T-cell (primary cell): ENCODE measurements around the gene PTPN2. TPM values are rescaled to one million over a fixed set of nuclear protein-coding genes. Genes with fewer than 3 reads are reported as not detected.

Experiments
- ATAC-seq, 4 experiments: fragments of 200-7000 bp in 3 of 4; fragments of 150-1000 bp in 1 of 4; cut with Tn5 transposase; replicated peaks in 1 of 4; 1 replicate in 3 of 4; 2 replicates in 1 of 4; pipeline ENCODE4 v1.10.0; 2021; ENCODE audit warnings: moderate library complexity in 3 of 4, mild to moderate bottlenecking in 2 of 4, moderate number of reproducible peaks in 1 of 4
- CTCF ChIA-PET, 2 donors: fragments of 300-600 bp; sonication (Branson Sonifier 250); formaldehyde crosslinking; loops; one replicate each; lab custom pipeline; 2022; ENCODE audit warnings: antibody characterized with exemption in 2 of 2; lab: Charles Lee
- POLR2A ChIA-PET, 2 donors: fragments of 300-600 bp; sonication (Branson Sonifier 250); formaldehyde crosslinking; loops; one replicate each; lab custom pipeline; 2022; ENCODE audit warnings: antibody characterized with exemption in 2 of 2; lab: Charles Lee
- DNase-seq, 35 experiments: peaks; one replicate each; pipeline versions ENCODE4 v3.0.0 to v3.0.0-alpha.2; 2013 to 2023
- H3K27ac ChIP-seq: one replicate; pipeline ENCODE4 v1.5.1; 2013; ENCODE audit warnings: low read length
- H3K27me3 ChIP-seq, 2 experiments: replicated peaks in 1 of 2; 1 replicate in 1 of 2; 2 replicates in 1 of 2; pipeline versions ENCODE4 v1.6.1 to v1.7.0; 2013; ENCODE audit warnings: low read length in 1 of 2, mixed read lengths in 1 of 2; ENCODE audit not compliant: control insufficient read depth in 2 of 2, insufficient read depth in 2 of 2; ENCODE audit errors: extremely low read depth in 1 of 2
- H3K36me3 ChIP-seq, 2 donors: 1 replicate in 1 of 2; 2 replicates in 1 of 2; pipeline versions ENCODE4 v1.6.1 to v1.7.0; 2013; ENCODE audit warnings: low read length in 1 of 2; ENCODE audit not compliant: control insufficient read depth in 2 of 2, insufficient read depth in 1 of 2; ENCODE audit errors: extremely low read depth in 1 of 2
- H3K4me1 ChIP-seq, 2 experiments: 1 replicate in 1 of 2; 2 replicates in 1 of 2; pipeline versions ENCODE4 v1.6.1 to v1.7.0; 2013; ENCODE audit warnings: low read length in 2 of 2, mixed read lengths in 1 of 2; ENCODE audit not compliant: insufficient read depth in 2 of 2, control insufficient read depth in 1 of 2; ENCODE audit errors: extremely low read depth in 1 of 2
- H3K4me3 ChIP-seq, 2 donors: 1 replicate in 1 of 2; 2 replicates in 1 of 2; pipeline versions ENCODE4 v1.5.1 to v1.7.0; 2013; ENCODE audit warnings: mild to moderate bottlenecking in 2 of 2, low read length in 1 of 2, moderate library complexity in 1 of 2; ENCODE audit not compliant: control insufficient read depth in 1 of 2; ENCODE audit errors: extremely low read depth in 1 of 2
- H3K9me3 ChIP-seq: 2 replicates; pipeline ENCODE4 v1.7.0; 2013
- H3K27ac Mint-ChIP-seq, 2 donors: one replicate each; pipeline ENCODE4 v1.8.0; 2020 to 2021; ENCODE audit warnings: mild to moderate bottlenecking in 2 of 2, mixed read lengths in 2 of 2
- H3K27me3 Mint-ChIP-seq, 2 donors: one replicate each; pipeline ENCODE4 v1.8.0; 2021 to 2022; ENCODE audit warnings: mixed read lengths in 2 of 2
- H3K36me3 Mint-ChIP-seq: one replicate; pipeline ENCODE4 v1.8.0; 2021; ENCODE audit warnings: mixed read lengths
- H3K4me1 Mint-ChIP-seq, 3 donors: one replicate each; pipeline ENCODE4 v1.8.0; 2020 to 2022; ENCODE audit warnings: mixed read lengths in 3 of 3, mild to moderate bottlenecking in 1 of 3
- H3K4me3 Mint-ChIP-seq, 3 donors: one replicate each; pipeline ENCODE4 v1.8.0; 2020 to 2022; ENCODE audit warnings: mild to moderate bottlenecking in 3 of 3, mixed read lengths in 3 of 3, moderate library complexity in 3 of 3
- H3K9me3 Mint-ChIP-seq, 3 donors: one replicate each; pipeline ENCODE4 v1.8.0; 2020 to 2022; ENCODE audit warnings: mixed read lengths in 3 of 3
- WGBS: methylation state at CpG from one replicate; pipeline ENCODE4 v1.1.5; 2013; ENCODE audit warnings: missing lambda C conversion rate; ENCODE audit not compliant: insufficient coverage; 5-methylcytosine and 5-hydroxymethylcytosine counted together
- total RNA-seq, 35 experiments: library from RNA in 6 of 35; stranded (reverse) in 6 of 35; fragments of 120-200 nt in 1 of 35; gene quantifications; one replicate each; pipeline versions ENCODE4 v1.2.1 to v1.2.4 and lab custom pipeline; 2013 to 2026

The PTPN2 gene
- total RNA-seq, 5 donors from 2014 or later (not counting 1 experiment from before 2014, with no cell fraction given): 44.8 to 78.4 (median 57.2) TPM

- Mint-ChIP-seq H3K27ac (no peak overlapping the region), H3K27me3 (no peaks in the 10 kb centered on the region), H3K4me1 (peaks cover 10 to 20% (median 19%) of the 10 kb centered on the region in 3 donors), H3K4me3 (no peak overlapping the region), H3K9me3 (no peaks in the 10 kb centered on the region), H3K36me3 (no peaks in the 10 kb centered on the region)
- Histone ChIP-seq H3K4me3 (no peak overlapping the region), H3K27ac (no peak overlapping the region), H3K4me1 (peaks cover 9 to 11% of the 10 kb centered on the region in 2 experiments), H3K27me3 (peaks cover 0 to 4% of the 10 kb centered on the region in 2 experiments), H3K9me3 (no peaks in the 10 kb centered on the region), H3K36me3 (no peaks in the 10 kb centered on the region)
- no peak for DNase-seq
- ChIA-PET CTCF (interaction anchor here (1.0 to 1.2 kb wide), 3 partner anchors 21 to 145 kb away, joined by 3 to 4 read pairs (median 3); no protein-coding TSS in a partner anchor), POLR2A (no interaction called here)
- no CpG with 5 or more reads among the region's 8 CpGs for WGBS
- no peak for ATAC-seq
Observed at GRCh38 chr18:12747530-12748315, 136.3 kb downstream of the PTPN2 start.

- CTCF ChIA-PET: interaction anchor here (0.9 to 4.2 kb wide), 3 partner anchors 146 to 190 kb away, joined by 3 to 24 read pairs (median 16); no protein-coding TSS in a partner anchor
Observed at GRCh38 chr18:12745095-12745795, 138.8 kb downstream of the PTPN2 start.

DNA sequence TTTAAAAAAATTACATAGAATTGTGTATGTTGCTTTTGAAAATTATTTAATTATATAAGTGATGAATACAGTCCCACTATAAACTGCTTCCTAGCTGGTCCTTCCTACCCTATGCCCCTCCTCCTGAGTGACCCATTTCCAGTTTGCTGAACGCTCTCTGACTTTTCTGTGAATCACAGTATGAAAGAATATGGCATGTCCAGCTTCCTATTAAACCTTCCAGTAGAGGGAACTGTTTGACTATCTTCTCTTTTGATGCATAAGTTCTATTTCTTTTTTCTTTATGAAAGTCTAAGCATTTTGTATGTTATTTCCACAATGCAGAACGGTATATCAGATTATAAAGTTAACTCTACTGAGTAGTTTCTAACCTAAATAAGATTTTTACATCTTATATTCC lies 139.9 kb downstream of the PTPN2 start:
- Mint-ChIP-seq H3K27me3 (no peaks in the 10 kb centered on the region), H3K36me3 (no peaks in the 10 kb centered on the region), H3K4me1 (peaks cover 0 to 2% (median 1%) of the 10 kb centered on the region in 3 donors), H3K27ac (no peak overlapping the region), H3K9me3 (no peaks in the 10 kb centered on the region), H3K4me3 (no peak overlapping the region)
- WGBS: no CpG with 5 or more reads among the region's 2 CpGs
- no peaks in the 10 kb centered on the region for H3K9me3 ChIP-seq
- H3K4me3 ChIP-seq: no peak overlapping the region
- peak in 1 of 4 experiments; percentile 47 for ATAC-seq
- no peaks in the 10 kb centered on the region for H3K36me3 ChIP-seq
- no peak overlapping the region for H3K27ac ChIP-seq
- POLR2A ChIA-PET: no interaction called here
- peaks cover 0 to 2% of the 10 kb centered on the region in 2 experiments for H3K27me3 ChIP-seq
- DNase-seq: peak in 1 of 35 experiments; percentile 64
- H3K4me1 ChIP-seq: no peaks in the 10 kb centered on the region
- CTCF ChIA-PET: interaction anchor here (0.6 to 4.2 kb wide), 12 partner anchors 18 to 415 kb away, joined by 3 to 24 read pairs (median 4); no protein-coding TSS in a partner anchor

More at GRCh38 chr18:12745095-12745795, 138.8 kb downstream of the PTPN2 start:
- Histone ChIP-seq H3K4me1 (peaks cover 4 to 7% of the 10 kb centered on the region in 2 experiments), H3K36me3 (no peaks in the 10 kb centered on the region), H3K9me3 (no peaks in the 10 kb centered on the region), H3K27me3 (peaks cover 0 to 4% of the 10 kb centered on the region in 2 experiments), H3K27ac (no peak overlapping the region), H3K4me3 (no peak overlapping the region)
- Mint-ChIP-seq H3K36me3 (no peaks in the 10 kb centered on the region), H3K27ac (no peak overlapping the region), H3K4me1 (peaks cover 6 to 13% (median 13%) of the 10 kb centered on the region in 3 donors), H3K4me3 (no peak overlapping the region), H3K9me3 (no peaks in the 10 kb centered on the region), H3K27me3 (no peaks in the 10 kb centered on the region)
- no peak for ATAC-seq
- POLR2A ChIA-PET: interaction anchor here in 1 of 2 donors (0.6 kb wide), 1 partner anchor 143 kb away, joined by 3 read pairs; no protein-coding TSS in a partner anchor
- WGBS: no CpG with 5 or more reads among the region's 7 CpGs
- DNase-seq: no peak

- Mint-ChIP-seq H3K4me3 (no peak overlapping the region), H3K27me3 (no peaks in the 10 kb centered on the region), H3K4me1 (no peaks in the 10 kb centered on the region), H3K27ac (no peak overlapping the region), H3K36me3 (no peaks in the 10 kb centered on the region), H3K9me3 (no peaks in the 10 kb centered on the region)
- Histone ChIP-seq H3K4me1 (no peaks in the 10 kb centered on the region), H3K27me3 (no peaks in the 10 kb centered on the region), H3K27ac (no peak overlapping the region), H3K9me3 (no peaks in the 10 kb centered on the region), H3K4me3 (no peak overlapping the region), H3K36me3 (no peaks in the 10 kb centered on the region)
- ATAC-seq (no peak), DNase-seq (no peak)
- 70% methylated on average over 2 of the region's 5 CpGs for WGBS
- ChIA-PET CTCF (interaction anchor here (0.6 to 4.2 kb wide), 3 partner anchors 16 to 192 kb away, joined by 3 to 24 read pairs (median 5); no protein-coding TSS in a partner anchor), POLR2A (no interaction called here)
Observed at GRCh38 chr18:12742453-12742852, 141.6 kb downstream of the PTPN2 start.

Other genes with a start within 250 kb of the PTPN2 start
- 1 to 10 TPM; 1.1 to 2.9 (median 1.4) TPM for gene SPIRE1, start 226.1 kb downstream of the PTPN2 start, total RNA-seq
- 1 to 10 TPM; 6.8 to 9.7 (median 8.2) TPM for gene CEP76, start 181.5 kb downstream of the PTPN2 start, total RNA-seq
- 10 to 100 TPM; 50.3 to 59.9 (median 56.1) TPM for gene PSMG2, start 181.2 kb downstream of the PTPN2 start, total RNA-seq
- gene SEH1L, start 63.8 kb upstream of the PTPN2 start, total RNA-seq: 10 to 100 TPM; 28.4 to 34.9 (median 29.9) TPM
- gene CEP192, start 107.1 kb upstream of the PTPN2 start, total RNA-seq: 10 to 100 TPM; 28.9 to 37.2 (median 32.9) TPM